Urinary bladder (tissue), 4 donors: Measurements from ENCODE around the gene KRT84. TPM values are rescaled to one million over a fixed set of nuclear protein-coding genes. Genes with fewer than 3 reads are reported as not detected.

ENCODE experiments used
- DNase-seq: peaks from one replicate; pipeline ENCODE4 v3.0.0-alpha.2; 2015; ENCODE audit errors: extremely low spot score
- H3K27ac ChIP-seq: one replicate; pipeline ENCODE4 v1.5.1; 2013; ENCODE audit warnings: low read depth, mild to moderate bottlenecking, moderate library complexity
- H3K36me3 ChIP-seq: one replicate; pipeline ENCODE4 v1.6.1; 2013; ENCODE audit warnings: mild to moderate bottlenecking, moderate library complexity; ENCODE audit not compliant: insufficient read depth
- H3K4me1 ChIP-seq: one replicate; pipeline ENCODE4 v1.6.1; 2013; ENCODE audit warnings: mild to moderate bottlenecking, moderate library complexity; ENCODE audit not compliant: insufficient read depth
- H3K4me3 ChIP-seq: one replicate; pipeline ENCODE4 v1.5.1; 2013; ENCODE audit warnings: low read depth, low read length
- WGBS: extraction: QIAGEN DNeasy Blood & Tissue Kit; methylation state at CpG from one replicate; pipeline ENCODE4 v1.1.7; 2013; 5-methylcytosine and 5-hydroxymethylcytosine counted together
- polyA plus RNA-seq: library from polyadenylated mRNA; stranded (reverse); fragments of 200-250 nt; gene quantifications from one replicate; pipeline ENCODE4 v1.2.3, GENCODE V29; 2013
- total RNA-seq: library from RNA; depleted of rRNA; stranded (reverse); fragments of >200 nt; gene quantifications from one replicate; pipeline ENCODE4 v1.2.3, GENCODE V29; 2014
- donor health status: healthy with polysubstance abuse.
- donor health status: healthy.

Gene KRT84
- total and polyA plus RNA-seq, 2 donors, result not detected

GRCh38 chr12:52331039-52331438, 54.4 kb downstream of the KRT84 start:
- no peak overlapping the region for H3K27ac ChIP-seq
- 32% methylated on average over 1 of the region's 1 CpG for WGBS

GRCh38 chr12:52327830-52328500, 57.5 kb downstream of the KRT84 start:
- WGBS, result 73% methylated on average over 10 of the region's 10 CpGs
- no peak for DNase-seq
- Histone ChIP-seq H3K36me3 (no peaks in the 10 kb centered on the region), H3K27ac (no peak overlapping the region), H3K4me3 (no peak overlapping the region), H3K4me1 (no peaks in the 10 kb centered on the region)

More at GRCh38 chr12:52331039-52331438, 54.4 kb downstream of the KRT84 start:
- Histone ChIP-seq H3K36me3 (no peaks in the 10 kb centered on the region), H3K4me3 (no peak overlapping the region), H3K4me1 (no peaks in the 10 kb centered on the region)
- no peak for DNase-seq

Other genes starting within 250 kb of the KRT84 start
- 1.7 TPM for gene KRT80, start 193.6 kb downstream of the KRT84 start, total RNA-seq
- 3.0 TPM for gene KRT80, start 193.6 kb downstream of the KRT84 start, polyA plus RNA-seq
- 147 TPM for gene KRT7, start 152.4 kb downstream of the KRT84 start, total RNA-seq
- 158 TPM for gene KRT7, start 152.4 kb downstream of the KRT84 start, polyA plus RNA-seq
- not detected for gene KRT86, start 111.0 kb downstream of the KRT84 start, total RNA-seq
- 0.15 TPM for gene KRT86, start 111.0 kb downstream of the KRT84 start, polyA plus RNA-seq
- gene KRT81, start 94.1 kb downstream of the KRT84 start, total RNA-seq, result not detected
- gene KRT81, start 94.1 kb downstream of the KRT84 start, polyA plus RNA-seq, result not detected
- gene KRT83, start 64.3 kb downstream of the KRT84 start, total RNA-seq, result not detected
- gene KRT83, start 64.3 kb downstream of the KRT84 start, polyA plus RNA-seq, result not detected
- gene KRT85, start 18.2 kb downstream of the KRT84 start, total RNA-seq, result not detected
- gene KRT85, start 18.2 kb downstream of the KRT84 start, polyA plus RNA-seq, result not detected
- gene KRT82, start 20.7 kb upstream of the KRT84 start, total RNA-seq, result not detected
- gene KRT82, start 20.7 kb upstream of the KRT84 start, polyA plus RNA-seq, result 0.06 TPM
- gene KRT75, start 48.7 kb upstream of the KRT84 start, total RNA-seq, result not detected
- not detected for gene KRT75, start 48.7 kb upstream of the KRT84 start, polyA plus RNA-seq
- not detected for gene KRT6B, start 66.5 kb upstream of the KRT84 start, total RNA-seq
- not detected for gene KRT6B, start 66.5 kb upstream of the KRT84 start, polyA plus RNA-seq
- not detected for gene KRT6C, start 88.2 kb upstream of the KRT84 start, total RNA-seq
- gene KRT6C, start 88.2 kb upstream of the KRT84 start, polyA plus RNA-seq, result not detected
- not detected for gene KRT6A, start 107.6 kb upstream of the KRT84 start, total RNA-seq
- 0.11 TPM for gene KRT6A, start 107.6 kb upstream of the KRT84 start, polyA plus RNA-seq
- 55.4 TPM for gene KRT5, start 134.7 kb upstream of the KRT84 start, total RNA-seq
- gene KRT5, start 134.7 kb upstream of the KRT84 start, polyA plus RNA-seq, result 31.2 TPM
- not detected for gene KRT71, start 167.5 kb upstream of the KRT84 start, total RNA-seq
- gene KRT71, start 167.5 kb upstream of the KRT84 start, polyA plus RNA-seq, result not detected
- gene KRT74, start 188.2 kb upstream of the KRT84 start, total RNA-seq, result not detected
- gene KRT74, start 188.2 kb upstream of the KRT84 start, polyA plus RNA-seq, result not detected
- not detected for gene KRT72, start 215.8 kb upstream of the KRT84 start, total RNA-seq
- not detected for gene KRT72, start 215.8 kb upstream of the KRT84 start, polyA plus RNA-seq
- gene KRT73, start 232.9 kb upstream of the KRT84 start, total RNA-seq, result 0.11 TPM
- not detected for gene KRT73, start 232.9 kb upstream of the KRT84 start, polyA plus RNA-seq